Activated gamma-delta T cell treated with Interleukin-2 at 50 U/mL for 16 hours (primary cell): ENCODE results near the gene HECTD2.
"Not testable (repeated sequence)": the region's sequence is repeated elsewhere in the genome, so short reads cannot be mapped to it uniquely, and the experiment has no call there.

ENCODE experiments used
- DNase-seq: peaks from one replicate; pipeline ENCODE4 v3.0.0-alpha.2; 2020

HECTD2 gene

DNA sequence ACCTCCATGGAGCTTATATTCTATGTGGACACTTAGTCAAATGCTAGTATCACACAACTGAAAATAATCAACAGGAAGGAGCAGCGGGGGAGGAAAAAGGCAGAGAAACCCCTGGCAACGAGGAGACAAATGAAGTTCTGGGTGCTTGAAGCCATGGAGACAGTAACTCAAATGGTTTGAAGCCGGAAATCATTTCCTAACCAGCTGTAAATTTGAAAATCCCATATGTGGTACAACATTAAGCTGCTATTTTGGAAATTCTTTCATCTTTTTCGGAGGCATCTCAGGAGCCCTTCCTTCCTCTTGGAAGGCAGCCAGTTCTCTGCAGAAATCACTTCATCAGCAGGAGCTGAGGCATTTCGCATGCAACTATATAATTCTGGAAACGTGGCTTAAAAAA lies 131.3 kb downstream of the HECTD2 start:
- no peak for DNase-seq

DNA sequence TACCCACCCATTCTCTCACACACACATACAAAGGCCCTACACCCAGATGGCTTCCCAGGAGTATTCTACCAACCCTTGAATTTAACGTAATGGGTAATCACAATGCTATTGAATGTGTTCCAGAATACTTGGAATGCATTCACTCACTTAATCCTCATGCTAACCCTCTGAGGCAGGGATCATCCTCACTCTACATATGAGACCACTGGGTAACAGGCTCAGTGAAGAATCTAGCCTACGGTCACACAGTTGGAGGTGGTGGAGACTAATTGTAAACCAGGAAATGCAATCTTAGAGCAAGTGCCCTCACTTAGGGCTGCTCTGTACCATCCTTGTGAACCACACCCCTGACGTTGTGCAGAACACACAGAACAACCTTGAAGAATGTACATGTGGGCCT lies 135.2 kb downstream of the HECTD2 start:
- no peak for DNase-seq

DNA sequence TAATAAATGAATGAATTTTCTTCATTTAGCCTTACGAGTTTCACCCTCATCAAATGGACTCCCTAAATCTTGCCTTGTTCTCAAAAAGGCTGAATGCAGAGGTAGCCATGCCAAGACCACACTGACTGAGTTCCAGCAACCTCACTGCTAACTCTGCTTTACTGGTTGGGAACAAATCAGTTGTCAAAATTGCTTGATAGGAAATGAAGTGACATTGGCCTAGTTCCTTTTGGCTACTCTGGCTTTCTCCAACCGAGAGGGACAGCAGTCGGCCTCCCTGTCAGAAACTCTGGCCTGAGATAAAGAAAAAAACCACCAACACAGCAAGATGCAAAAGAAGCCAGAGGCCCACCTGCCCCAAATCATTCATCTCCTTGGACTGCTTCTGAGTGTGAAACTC lies 135.7 kb downstream of the HECTD2 start:
- DNase-seq, result no peak

DNA sequence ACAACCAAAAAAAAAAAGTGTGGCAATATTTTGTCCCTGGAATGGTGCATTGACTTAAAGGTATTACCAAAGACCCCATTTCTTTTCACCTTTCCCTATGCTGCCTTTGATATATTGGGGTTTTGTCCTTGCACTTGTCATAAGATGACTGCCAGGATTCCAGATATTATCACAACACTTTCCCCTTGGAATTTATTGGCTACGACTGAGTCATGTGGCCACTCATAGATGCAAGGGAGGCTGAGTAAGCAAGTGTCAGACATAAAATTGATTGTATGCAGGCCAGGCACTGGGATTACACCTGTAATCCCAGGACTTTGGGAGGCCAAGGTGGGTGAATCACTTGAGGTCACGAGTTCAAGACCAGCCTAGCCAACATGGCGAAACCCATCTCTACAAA lies 139.1 kb downstream of the HECTD2 start:
- DNase-seq, result no peak

DNA sequence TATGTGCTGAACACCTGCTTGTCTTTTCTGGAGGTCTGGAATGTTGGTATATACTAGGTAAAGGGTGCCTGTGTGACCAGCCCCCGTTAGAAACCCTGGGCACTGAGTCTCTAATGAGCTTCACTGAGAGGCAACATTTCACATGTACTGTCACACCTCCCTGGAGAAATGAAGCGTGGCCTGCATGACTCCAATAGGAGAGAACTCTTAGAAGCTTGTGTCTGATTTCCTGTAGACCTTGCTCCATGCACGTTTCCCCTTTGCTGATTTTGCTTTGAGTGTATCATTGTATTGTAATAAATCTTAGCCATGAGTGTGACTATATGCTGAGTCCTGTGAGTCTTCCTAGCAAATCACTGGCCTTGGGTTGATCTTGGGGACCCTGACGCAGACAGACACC lies 139.9 kb downstream of the HECTD2 start:
- DNase-seq, result no peak

DNA sequence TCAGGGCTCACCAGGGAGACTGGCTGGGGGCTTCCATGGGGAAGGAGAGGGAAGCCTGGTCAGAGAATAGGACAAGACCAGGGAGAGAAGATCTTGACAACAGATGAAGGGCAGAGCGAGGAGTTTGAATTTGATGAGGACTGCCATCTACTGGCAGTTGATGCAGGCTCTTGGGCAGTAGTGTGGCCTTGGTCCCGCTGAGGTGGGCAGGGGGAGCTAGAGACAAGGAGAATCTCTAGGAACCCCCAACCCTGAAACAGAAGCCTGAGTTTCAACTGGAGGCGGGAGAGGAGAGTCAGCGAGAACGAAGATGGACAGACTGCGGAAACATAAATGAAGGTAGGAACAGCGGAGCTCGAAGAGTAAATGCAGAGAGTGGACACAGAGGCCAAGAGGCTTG lies 141.7 kb downstream of the HECTD2 start:
- DNase-seq, result no peak

DNA sequence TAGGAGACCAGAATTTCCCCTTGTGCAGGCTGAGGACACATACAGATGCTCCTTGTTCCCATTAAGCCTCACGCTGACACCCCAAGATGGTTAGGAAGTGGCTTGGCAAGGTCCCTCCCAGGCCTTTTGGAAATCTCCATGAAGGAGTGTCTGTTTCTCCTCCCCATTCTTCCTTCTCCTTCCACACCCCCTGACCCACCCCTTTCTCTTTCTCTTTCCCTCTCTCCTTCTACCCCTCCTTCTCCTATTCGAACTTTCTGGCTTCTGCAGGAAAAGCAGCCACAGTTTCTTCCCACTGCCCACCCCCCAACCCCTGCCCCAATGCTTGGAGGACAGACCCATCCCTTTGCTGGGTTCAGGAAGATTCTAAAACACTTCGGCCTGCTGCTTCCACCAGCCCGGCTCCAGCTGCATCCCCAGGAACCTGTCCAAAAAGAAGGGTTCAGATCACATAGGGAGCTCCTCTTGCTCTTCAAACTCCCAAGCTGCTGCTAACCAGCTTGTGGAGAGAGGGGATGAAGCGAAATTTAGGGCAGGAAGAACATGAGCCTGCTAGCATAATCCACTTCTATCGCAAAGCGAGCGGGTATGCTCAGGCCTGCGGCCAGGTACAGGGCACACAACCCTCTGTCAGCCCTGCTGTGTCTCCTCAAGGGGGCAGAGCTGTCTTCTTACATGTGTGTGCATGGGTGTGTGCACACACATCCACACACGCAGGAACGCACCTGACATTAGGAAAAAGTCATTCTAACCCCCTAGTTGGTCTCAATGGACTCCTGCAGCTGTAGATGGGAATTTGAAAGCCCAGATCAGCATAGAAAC lies 142.3 kb downstream of the HECTD2 start:
- no peak for DNase-seq

DNA sequence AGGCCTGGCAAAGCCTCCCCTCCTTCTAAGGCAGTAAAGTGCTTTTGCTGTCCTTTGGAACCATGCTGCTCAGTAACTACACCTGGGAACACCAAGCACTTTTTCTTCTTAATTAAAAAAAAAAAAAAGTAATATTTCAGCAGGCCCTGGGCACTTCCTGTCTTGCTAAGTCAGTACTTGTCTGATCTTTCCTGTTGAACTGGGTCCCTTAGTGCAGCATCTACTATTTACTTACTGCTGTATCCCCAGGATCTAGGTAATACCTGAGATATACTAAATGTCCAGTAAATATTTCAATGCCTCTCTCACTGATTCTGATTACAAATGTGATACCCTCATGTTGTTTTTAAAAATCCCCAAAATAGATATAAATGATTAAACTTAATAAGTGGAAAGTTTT lies 145.3 kb downstream of the HECTD2 start:
- DNase-seq, result no peak

DNA sequence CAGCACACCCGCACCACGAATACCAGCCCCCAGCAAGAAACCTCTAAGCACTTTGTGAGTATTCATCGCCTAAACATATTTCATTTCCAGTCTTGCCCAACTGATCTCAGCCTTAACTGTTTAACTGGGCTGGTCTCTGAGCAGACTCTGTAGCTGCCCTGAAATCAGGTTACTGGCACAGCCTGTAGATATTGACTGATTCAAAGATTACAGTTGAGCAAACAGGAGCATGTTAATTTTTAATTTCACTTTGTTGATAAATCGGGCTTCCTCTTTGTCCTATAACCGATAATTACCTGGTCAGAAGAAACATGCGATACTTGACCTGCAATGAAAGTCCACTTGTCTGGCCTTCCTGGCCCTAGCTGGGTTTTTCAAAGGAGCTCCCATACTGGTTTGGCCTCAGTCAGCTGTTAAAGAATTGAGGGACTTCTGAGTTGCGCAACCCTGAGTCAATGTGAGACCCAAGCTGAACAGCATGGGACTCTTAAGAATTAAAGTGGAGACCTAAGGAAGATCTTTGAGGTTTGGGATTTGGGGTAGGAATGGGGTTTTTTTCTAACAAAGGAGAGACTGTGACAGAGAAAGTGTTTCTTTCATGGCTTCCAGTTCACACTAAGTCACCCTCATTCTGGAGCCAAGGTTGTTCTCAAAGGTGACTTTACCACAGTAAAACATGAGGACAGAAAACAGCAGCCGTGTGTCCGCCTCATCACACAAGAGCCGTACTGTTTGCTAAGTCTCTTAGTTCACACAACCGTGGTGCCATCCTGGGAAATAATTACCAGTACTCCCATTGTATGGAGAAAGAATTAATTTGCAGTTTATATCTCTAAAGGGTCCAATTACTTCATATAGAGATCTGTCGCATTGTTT lies 146.8 kb downstream of the HECTD2 start:
- no peak for DNase-seq

DNA sequence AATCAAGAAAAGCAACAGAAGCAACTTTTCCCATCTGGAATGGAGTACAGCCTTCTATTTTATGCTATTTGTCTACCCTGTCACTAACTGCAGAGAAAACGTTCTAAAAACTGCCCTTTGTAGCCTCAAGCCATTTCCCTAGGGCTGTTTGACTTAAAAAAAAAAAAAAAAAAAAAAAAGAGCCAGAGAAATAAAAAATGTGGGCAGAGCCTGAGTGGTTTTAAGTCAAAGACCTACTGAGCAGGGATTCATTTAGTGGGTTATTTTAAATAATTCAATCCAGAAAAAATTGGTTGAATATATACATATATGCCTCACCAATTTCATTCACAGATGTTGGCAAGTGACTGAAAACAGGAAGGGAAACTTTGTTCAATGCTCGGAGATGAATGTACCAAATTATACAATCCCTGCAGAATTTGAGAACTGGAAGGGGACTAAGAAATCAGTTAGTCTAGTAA lies 147.5 kb downstream of the HECTD2 start:
- no peak for DNase-seq

DNA sequence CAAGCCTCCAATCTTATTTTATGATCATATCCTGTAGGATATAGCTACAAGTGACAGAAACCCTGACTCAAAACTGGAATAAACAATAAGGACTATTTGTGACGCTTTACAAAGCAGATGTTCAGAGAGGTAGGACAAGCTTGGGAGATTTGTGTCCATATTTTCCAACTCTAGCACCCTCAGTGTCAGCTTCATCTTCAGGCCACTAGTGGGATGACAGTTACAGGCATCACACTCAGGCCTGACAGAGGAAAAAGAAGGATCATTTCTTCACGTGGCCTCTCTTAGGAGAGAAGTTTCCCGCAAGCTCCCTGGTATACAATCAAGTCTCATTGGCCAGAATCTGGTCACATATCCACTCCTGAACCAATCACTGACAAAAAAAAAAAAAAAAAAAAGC lies 148.3 kb downstream of the HECTD2 start:
- no peak for DNase-seq

DNA sequence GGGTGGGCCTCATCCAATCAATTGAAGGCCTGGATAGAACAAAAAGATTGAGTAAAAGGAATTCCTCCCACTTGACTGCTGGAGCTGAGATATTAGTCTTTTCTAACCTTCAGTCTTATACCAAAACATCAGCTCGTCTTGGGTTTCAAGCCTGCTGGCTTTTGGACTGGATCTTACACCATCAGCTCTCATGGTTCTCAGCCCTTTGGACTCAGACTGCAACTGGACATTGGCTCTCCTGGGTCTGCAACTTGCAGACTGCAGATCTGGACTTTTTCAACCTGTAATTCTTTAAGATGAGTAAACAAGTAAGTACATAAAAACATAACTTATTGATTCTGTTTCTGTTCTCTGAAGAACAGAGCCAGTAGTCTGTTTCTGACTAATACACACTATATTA lies 149.0 kb downstream of the HECTD2 start:
- DNase-seq, result no peak

DNA sequence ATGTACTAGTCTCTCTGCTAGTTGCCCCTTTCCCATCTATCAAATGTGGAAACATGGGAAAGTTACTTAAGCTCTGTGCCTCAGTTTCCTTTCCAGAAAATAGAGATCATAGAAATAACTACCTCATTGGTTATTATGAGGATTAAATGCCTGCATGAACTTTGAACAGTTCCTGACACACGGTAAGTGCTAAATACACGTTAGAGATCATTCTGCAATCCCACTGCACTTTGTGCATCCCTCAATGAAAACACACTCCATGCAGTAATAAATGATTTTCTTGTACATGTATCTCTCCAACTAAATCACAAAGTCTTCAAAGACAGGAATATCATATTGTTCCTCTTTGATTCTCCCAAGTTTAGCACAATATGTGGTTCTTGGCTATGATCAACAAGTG lies 149.6 kb downstream of the HECTD2 start:
- DNase-seq, result no peak

DNA sequence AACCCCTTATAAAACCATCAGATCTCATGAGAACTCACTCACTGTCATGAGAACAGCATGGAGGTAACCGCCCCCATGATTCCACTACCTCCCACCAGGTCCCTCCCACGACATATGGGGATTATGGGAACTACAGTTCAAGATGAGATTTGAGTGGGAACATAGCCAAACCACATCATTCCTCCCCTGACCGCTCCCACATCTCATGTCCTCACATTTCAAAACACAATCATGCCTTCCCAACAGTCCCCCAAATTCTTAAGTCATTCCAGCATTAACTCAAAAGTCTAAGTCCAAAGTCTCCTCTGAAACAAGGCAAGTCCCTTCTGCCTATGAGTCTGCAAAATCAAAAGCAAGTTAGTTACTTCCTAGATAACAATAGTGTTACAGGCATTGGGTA lies 150.7 kb downstream of the HECTD2 start:
- DNase-seq, result not testable (repeated sequence)

DNA sequence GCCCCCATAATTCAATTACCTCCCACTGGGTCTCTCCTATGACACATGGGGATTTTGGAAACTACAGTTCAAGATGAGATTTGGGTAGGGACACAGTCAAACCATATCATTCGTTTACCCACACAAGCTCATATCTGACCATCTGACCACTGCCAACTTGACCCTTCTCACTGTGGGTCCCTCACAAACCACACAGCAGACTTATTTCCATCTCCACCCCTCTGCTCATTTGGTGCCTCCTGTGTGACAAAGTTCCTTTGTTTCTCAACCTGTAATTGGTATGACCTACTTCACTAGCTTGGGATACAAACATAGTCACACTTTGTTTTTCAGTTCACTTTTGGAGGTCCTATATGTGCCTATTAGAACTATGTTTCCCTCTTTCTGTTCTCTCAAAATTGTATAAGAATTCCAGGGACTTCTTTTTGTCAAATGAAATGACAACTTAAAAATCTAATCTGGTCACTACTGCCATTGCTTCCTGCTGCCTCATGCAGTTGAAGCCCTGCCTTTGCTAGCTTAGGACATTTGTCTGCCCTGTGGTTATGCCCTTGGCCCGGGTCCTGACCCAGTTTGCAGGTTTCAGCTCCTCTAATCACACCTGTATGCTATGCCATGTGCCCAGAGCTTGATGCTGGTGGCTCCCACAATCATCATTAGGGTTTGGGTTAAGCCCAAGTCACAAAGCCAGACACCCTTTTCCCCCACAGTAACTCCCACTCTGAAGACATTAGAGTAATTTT lies 152.9 kb downstream of the HECTD2 start:
- DNase-seq, result no peak

DNA sequence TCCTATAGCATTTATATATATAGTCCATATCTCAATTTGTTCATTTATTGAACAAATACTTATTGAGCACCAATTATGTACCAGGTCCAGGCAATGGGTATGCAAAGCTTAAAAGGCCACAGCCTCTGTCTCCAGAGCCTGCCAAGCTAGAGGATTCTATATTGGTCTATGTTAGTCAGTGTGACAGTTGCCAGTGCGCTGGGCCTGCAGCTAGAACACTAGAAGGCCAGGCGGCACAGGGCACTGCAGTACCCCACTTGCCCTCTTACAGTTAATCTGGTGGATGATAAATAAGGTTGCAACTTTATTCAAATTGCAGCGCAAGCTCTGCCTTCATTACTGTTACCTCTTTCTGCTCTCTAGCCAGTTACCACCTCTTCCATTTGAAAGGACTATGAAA lies 153.9 kb downstream of the HECTD2 start:
- DNase-seq, result no peak
